Measurements from ENCODE around the gene DENND1B.
A peak's percentile ranks its signal among the peaks of the same experiment; 100 is the strongest.
"Not testable (repeated sequence)": the region's sequence is repeated elsewhere in the genome, so short reads cannot be mapped to it uniquely, and the experiment has no call there.

DENND1B gene

GRCh38 chr1:197595304-197595904 is 179.9 kb downstream of the DENND1B start:
- no peak overlapping the region for H3K4me3 ChIP-seq (replicated peaks in 1 of 2; ENCODE audit: low read depth in 2 of 2, low read length in 2 of 2)
- TF ChIP-seq CTCF (IDR thresholded peaks at IDR 0.05; ENCODE audit: low read depth, low read length), result no peak
- DNase-seq (ENCODE audit: low read depth in 2 of 2), result no peak

- TF ChIP-seq CTCF (IDR thresholded peaks at IDR 0.05; ENCODE audit: low read depth, low read length), result no peak
- no peak for DNase-seq (ENCODE audit: low read depth in 2 of 2)
- no peak overlapping the region for H3K4me3 ChIP-seq (replicated peaks in 1 of 2; ENCODE audit: low read depth in 2 of 2, low read length in 2 of 2)
Observed at GRCh38 chr1:197590687-197591086, 184.6 kb downstream of the DENND1B start.

GRCh38 chr1:197585809-197586208 is 189.5 kb downstream of the DENND1B start:
- no peak for DNase-seq (ENCODE audit: low read depth in 2 of 2)
- no peak overlapping the region for H3K4me3 ChIP-seq (replicated peaks in 1 of 2; ENCODE audit: low read depth in 2 of 2, low read length in 2 of 2)
- TF ChIP-seq CTCF (IDR thresholded peaks at IDR 0.05; ENCODE audit: low read depth, low read length), result no peak

- TF ChIP-seq CTCF (IDR thresholded peaks at IDR 0.05; ENCODE audit: low read depth, low read length), result no peak
- no peak overlapping the region for H3K4me3 ChIP-seq (replicated peaks in 1 of 2; ENCODE audit: low read depth in 2 of 2, low read length in 2 of 2)
- DNase-seq (ENCODE audit: low read depth in 2 of 2), result no peak
Observed at GRCh38 chr1:197577580-197577979, 197.7 kb downstream of the DENND1B start.

- not testable (repeated sequence) for H3K4me3 ChIP-seq (replicated peaks in 1 of 2; ENCODE audit: low read depth in 2 of 2, low read length in 2 of 2); DNase-seq (ENCODE audit: low read depth in 2 of 2)
Observed at GRCh38 chr1:197575531-197575930, 199.7 kb downstream of the DENND1B start.

- TF ChIP-seq CTCF (IDR thresholded peaks at IDR 0.05; ENCODE audit: low read depth, low read length), result no peak
- H3K4me3 ChIP-seq (replicated peaks in 1 of 2; ENCODE audit: low read depth in 2 of 2, low read length in 2 of 2), result no peak overlapping the region
- no peak for DNase-seq (ENCODE audit: low read depth in 2 of 2)
Observed at GRCh38 chr1:197572169-197572568, 203.1 kb downstream of the DENND1B start.

- no peak overlapping the region for H3K4me3 ChIP-seq (replicated peaks in 1 of 2; ENCODE audit: low read depth in 2 of 2, low read length in 2 of 2)
- TF ChIP-seq CTCF (IDR thresholded peaks at IDR 0.05; ENCODE audit: low read depth, low read length), result no peak
- DNase-seq (ENCODE audit: low read depth in 2 of 2), result peak in 1 of 2 donors; percentile 8
Observed at GRCh38 chr1:197567442-197567841, 207.8 kb downstream of the DENND1B start.
